CD4-positive, alpha-beta T cell treated with Interleukin-4 for 1 hour (primary cell): ENCODE measurements around the gene CXXC1.
"Not testable (repeated sequence)": the region's sequence is repeated elsewhere in the genome, so short reads cannot be mapped to it uniquely, and the experiment has no call there.

Experiments used
- DNase-seq, 2 donors: peaks; one replicate each; pipeline ENCODE4 v3.0.0-alpha.2; 2020 to 2022

The CXXC1 gene

DNA sequence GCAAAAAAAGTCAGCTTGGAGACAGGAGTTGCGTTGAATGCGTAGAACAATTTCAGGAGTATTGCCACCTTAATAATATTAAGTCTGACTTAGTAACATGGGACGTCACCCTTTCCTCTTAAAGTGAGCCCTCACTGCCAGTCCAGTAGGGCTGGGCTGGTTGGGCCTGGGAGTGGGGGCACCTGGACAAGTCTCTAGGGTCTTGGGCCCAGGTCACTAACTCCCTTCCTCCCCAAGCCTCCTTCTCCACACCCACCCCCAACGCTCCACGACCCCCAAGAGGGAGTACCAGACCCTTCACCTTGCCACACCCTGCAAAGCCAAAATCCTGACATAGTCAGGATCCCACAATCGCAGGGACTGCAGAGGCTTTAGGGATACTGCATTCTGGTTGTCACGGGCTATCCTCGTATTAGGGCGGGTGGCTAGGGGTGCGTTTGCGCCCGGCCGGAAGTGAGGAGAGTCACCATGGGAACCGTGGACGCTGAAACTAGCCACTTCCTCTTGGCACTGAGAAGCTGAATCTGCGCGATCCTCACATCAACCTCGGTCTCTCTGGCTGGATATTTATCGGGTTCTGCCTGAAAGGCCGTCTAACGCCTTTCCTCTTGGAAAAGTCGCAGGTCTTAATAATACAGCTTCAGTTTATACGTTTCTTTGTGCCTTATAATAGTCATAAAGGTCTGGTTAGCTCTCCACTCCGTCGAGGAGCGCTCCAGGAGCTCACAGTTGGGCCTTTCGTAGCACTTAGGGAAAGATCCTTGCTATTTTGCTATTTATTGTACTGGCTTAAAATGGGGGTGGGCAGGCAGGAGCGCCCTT lies 10.3 kb upstream of the CXXC1 start:
- DNase-seq: peak; percentile 73 to 84

- no peak for DNase-seq
Observed at GRCh38 chr18:50293039-50293438, 5.5 kb upstream of the CXXC1 start.

GRCh38 chr18:50289108-50289443 lies 1.6 kb upstream of the CXXC1 start:
- DNase-seq: no peak

GRCh38 chr18:50288348-50289107 lies 1.0 kb upstream of the CXXC1 start:
- not testable (repeated sequence) for DNase-seq

DNA sequence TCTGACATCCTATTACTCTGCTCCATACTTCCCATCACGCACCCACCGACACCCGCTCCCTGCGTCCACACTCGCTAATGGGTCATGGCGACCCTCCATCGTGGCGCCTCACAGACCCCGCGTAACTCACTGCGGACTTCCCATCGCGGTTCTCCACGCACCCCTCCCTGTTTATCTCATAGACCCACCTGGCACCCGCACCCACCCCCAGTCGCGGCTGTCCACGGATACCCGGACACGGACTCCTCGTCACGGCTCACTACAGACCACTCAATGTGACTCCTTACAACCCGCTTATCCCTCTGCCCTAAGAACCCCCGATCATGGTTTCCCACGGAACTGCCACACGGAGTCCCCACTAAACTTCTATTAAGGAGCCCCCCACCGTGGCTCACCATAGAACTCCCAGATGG lies 458 bp downstream of the CXXC1 start:
- no peak for DNase-seq

- peak in 1 of 2 donors; percentile 29 for DNase-seq
Observed at GRCh38 chr18:50286391-50287027, 983 bp downstream of the CXXC1 start.

DNA sequence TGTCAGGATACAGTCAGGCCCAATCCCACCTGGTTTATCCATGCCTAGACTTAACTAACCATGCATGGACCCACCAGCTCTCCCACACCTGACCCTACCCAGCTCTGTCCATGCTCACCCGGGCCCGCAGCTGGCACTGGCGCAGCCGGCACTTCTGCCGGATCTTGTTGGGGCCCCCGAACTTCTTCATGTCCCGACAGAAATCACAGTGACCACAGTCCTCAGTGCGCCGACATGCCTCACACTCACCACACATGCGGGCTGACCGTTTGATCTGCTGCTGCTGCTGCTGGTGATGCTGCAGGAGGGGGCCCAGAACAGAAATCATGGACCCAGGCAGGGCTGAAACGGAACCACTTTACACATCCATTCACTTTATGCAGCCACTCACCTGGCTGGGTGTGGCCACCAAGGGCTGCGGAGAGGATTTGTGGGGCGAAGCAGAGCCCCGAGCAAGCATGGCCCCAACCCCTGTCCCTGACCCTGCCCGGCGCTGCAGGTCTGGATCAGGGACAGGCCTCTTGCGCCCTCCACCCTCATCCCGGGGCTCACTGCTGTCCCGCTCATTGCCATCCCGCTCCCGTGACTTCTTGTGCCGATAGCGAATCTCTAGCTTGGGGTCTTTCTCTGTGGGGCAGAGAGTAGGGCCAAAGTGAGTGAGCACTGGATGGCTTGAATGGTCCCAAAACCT lies 1.7 kb downstream of the CXXC1 start:
- DNase-seq: no peak

DNA sequence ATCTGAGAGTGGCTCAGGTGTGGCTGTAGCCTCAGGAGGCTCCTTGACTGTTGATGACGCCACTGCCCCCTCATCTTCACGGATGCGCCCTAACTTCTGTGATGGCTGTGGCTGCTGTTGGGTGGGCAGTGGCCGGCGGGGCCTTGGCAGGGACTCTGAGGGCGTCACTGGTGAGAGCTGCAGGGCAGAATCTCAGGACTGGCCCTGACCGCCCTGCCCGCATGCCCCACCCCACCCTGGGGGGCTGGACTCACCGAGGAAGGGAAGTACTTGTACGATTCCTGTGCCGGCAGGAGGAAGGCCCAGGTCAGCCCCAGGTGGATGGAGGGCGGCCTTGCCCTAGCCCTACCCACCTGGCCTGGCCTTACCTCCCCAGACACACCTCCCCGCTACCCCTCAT lies 2.4 kb downstream of the CXXC1 start:
- no peak for DNase-seq

DNA sequence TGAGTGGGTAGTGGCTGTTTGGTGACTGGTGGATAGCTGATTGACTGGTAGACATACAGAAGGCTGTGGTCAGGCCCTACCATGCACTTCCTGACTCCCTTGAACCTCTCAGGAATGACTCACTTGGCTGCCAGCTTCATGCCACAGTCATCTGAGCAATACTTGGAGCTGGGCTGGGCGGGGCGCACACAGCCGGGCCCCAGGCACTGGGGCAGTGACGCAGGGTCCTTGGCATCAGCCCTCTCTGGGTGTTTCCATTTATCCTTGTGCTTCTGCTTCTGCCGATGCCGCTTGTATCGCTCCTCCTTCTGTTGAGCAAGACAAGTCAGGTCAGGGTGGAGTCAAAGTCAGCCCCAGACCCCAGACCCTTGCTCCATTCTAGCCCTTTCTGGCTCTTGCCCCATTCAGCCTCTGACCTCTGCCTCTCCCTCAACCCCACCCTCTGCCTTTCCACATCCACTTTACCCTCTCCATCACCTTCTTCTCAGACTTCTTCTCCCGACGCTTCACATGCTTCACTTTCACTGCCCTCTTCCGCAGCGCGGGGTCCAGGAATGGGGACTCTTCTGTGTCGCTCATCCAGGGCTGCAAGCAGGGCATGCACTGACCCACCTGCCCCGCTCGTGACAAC lies 3.1 kb downstream of the CXXC1 start:
- DNase-seq: peak in 1 of 2 donors; percentile 39

GRCh38 chr18:50283469-50284209 lies 3.9 kb downstream of the CXXC1 start:
- no peak for DNase-seq

GRCh38 chr18:50282521-50283335 lies 4.8 kb downstream of the CXXC1 start:
- DNase-seq: no peak

GRCh38 chr18:50281972-50282520 lies 5.4 kb downstream of the CXXC1 start:
- DNase-seq: no peak

GRCh38 chr18:50281295-50281971 lies 6.1 kb downstream of the CXXC1 start, which contains the start of gene MBD1:
Gene MBD1, minus strand, starts transcription at chr18:50281523. Its CDS starts 1,531 bp downstream, at chr18:50279992.
- DNase-seq: peak; percentile 98 to 99

DNA sequence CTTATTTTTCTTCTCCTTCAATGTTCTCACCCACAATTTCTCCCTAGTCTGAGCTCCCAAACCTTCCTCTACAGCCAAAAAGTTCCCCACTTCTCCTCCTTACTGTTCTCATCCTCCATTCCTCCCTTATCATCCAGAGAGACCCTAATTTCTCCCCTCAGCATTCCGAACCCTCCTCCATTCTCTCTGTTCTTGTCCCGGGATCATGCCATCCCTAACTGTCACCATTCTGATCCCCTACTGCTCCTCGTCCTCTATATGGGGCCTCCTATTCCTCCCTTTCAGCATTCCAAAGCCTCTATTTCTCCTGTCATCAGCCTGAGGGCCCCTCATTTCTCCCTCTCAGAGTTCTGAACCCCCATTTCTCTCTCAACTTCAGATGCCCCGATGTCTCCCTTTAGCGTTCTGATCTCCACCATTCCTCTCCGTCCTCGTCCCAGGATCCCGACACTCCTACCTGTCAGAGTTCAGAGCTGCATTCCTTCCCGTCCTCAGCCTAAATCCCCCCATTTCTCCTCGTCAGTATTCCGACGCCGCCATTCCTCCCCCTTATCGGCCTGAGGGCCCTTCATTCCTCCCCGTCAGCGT lies 6.7 kb downstream of the CXXC1 start:
- no peak for DNase-seq

DNA sequence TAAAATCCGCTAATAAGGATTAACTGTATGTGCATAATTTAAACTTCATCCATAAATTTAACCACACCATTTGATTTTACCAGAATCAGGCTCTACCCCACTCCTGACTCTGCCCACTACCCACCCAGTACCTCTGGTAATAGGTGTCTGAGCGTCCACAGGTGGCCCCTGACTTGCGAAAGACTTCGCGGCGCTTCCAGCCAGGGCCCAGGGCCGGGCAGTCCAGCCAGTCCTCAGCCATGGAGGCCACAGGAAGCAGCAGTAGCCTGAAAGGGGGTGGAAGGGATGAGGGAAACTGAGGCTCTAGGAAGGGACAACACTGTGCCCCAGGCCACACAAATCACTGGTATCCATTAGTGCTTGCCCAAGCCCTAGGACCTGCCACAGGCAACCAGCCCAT lies 7.7 kb downstream of the CXXC1 start:
- DNase-seq: no peak

- no peak for DNase-seq
Observed at GRCh38 chr18:50277942-50278341, 9.6 kb downstream of the CXXC1 start.

GRCh38 chr18:50276452-50276851 lies 11.0 kb downstream of the CXXC1 start:
- no peak for DNase-seq

DNA sequence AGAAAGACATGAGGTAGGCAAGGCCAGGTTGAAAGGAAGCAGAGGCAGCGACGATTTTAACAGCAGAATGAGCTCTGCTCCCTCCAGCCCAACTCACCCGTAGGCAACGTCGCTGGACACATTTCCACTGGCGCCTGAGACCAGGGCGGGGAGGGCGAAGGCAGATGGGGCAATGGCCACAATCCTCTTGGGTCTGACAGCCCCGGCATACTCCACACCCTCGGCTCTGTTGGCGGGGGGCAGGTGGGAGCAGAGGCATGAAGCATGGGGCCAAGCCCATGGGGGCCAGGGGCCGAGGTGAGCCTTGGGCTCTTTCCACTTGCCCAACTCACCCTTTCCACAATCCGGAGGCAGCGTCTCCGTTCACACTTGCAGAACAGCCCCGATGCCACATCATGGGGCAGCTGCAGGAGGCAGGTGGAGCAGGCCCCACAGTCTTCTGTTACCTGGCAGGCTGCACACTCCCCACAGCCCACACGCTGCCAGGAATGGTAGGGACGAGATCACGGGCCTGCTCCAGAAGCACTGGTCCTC lies 11.9 kb downstream of the CXXC1 start:
- DNase-seq: no peak

DNA sequence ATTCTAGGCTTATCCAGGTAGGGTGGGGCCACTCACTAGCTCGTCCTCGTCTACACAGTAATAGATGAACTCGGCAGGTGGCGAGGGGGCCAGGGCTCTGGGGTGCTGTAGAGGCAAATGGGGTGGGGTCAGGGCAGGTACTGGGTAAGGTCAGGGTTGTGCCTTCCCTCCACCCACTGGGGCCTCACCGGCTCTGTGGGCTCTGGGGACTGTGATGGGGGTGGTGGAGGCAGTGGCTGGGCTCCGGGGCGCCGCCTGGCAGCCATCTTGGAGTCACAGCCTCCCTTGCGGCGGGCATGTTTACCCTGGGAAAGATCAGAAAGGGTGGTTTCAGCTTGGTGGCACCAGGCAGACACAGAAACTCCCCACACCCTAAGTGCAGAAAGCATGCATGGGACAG lies 12.6 kb downstream of the CXXC1 start:
- DNase-seq: no peak
